B cell (primary cell): ENCODE data around the gene PITPNM3.

Experiments
- EZH2 ChIP-seq: IDR thresholded peaks from 2 replicates; pipeline ENCODE4 v1.6.1; 2012; ENCODE audit warnings: borderline replicate concordance, low read depth, mild to moderate bottlenecking, moderate library complexity, low read length; ENCODE audit not compliant: insufficient read depth, poor library complexity, severe bottlenecking
- TF ChIP-seq, protein P1 (sequence below): fragments of 200-600 bp; IDR thresholded peaks from one replicate; pipeline ENCODE4 v1.8.0; 2022; ENCODE audit warnings: antibody characterized with exemption, mild to moderate bottlenecking

- TF ChIP-seq, protein P1, sequence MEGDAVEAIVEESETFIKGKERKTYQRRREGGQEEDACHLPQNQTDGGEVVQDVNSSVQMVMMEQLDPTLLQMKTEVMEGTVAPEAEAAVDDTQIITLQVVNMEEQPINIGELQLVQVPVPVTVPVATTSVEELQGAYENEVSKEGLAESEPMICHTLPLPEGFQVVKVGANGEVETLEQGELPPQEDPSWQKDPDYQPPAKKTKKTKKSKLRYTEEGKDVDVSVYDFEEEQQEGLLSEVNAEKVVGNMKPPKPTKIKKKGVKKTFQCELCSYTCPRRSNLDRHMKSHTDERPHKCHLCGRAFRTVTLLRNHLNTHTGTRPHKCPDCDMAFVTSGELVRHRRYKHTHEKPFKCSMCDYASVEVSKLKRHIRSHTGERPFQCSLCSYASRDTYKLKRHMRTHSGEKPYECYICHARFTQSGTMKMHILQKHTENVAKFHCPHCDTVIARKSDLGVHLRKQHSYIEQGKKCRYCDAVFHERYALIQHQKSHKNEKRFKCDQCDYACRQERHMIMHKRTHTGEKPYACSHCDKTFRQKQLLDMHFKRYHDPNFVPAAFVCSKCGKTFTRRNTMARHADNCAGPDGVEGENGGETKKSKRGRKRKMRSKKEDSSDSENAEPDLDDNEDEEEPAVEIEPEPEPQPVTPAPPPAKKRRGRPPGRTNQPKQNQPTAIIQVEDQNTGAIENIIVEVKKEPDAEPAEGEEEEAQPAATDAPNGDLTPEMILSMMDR: no peak
- TF ChIP-seq EZH2: no peak
Observed at GRCh38 chr17:6592173-6592572, 35.8 kb upstream of the PITPNM3 start.
